ENCODE measurements around the gene GJA4. TPM values are rescaled to one million over a fixed set of nuclear protein-coding genes. Genes with fewer than 3 reads are reported as not detected.

Gene GJA4
- total RNA-seq, result 15.6 TPM
- 33.6 TPM for polyA plus RNA-seq

- WGBS, result 7% methylated on average over 45 of the region's 45 CpGs
- H3K4me1 ChIP-seq (ENCODE audit: insufficient read depth), result no peaks in the 10 kb centered on the region
- DNase-seq (ENCODE audit: extremely low spot score), result no peak
Measured at GRCh38 chr1:34792868-34793727, at the start of gene GJA4. GJA4 (plus strand) TSS chr1:34792999; CDS start chr1:34794214, 1,215 bp downstream.

GRCh38 chr1:34743775-34744174 lies 49.0 kb upstream of the GJA4 start:
- 77% methylated on average over 6 of the region's 6 CpGs for WGBS
- no peaks in the 10 kb centered on the region for H3K4me1 ChIP-seq (ENCODE audit: insufficient read depth)
- no peaks in the 10 kb centered on the region for H3K36me3 ChIP-seq (ENCODE audit: insufficient read depth)
- no peak overlapping the region for H3K27ac ChIP-seq (ENCODE audit: low read depth)
- no peak for DNase-seq (ENCODE audit: extremely low spot score)
- H3K4me3 ChIP-seq (ENCODE audit: low read depth, low read length), result no peak overlapping the region

More at GRCh38 chr1:34792868-34793727, at the start of gene GJA4:
- no peak within 1 kb of the TSS for H3K27ac ChIP-seq (ENCODE audit: low read depth)
- no peaks in the 10 kb centered on the region for H3K36me3 ChIP-seq (ENCODE audit: insufficient read depth)
- peak within 1 kb of the TSS; percentile 28 for H3K4me3 ChIP-seq (ENCODE audit: low read depth, low read length)

- WGBS, result 72% methylated on average over 3 of the region's 3 CpGs
Measured at GRCh38 chr1:34744851-34745250, 47.9 kb upstream of the GJA4 start.

GRCh38 chr1:34745666-34746065 lies 47.1 kb upstream of the GJA4 start:
- no peaks in the 10 kb centered on the region for H3K36me3 ChIP-seq (ENCODE audit: insufficient read depth)
- no peaks in the 10 kb centered on the region for H3K4me1 ChIP-seq (ENCODE audit: insufficient read depth)
- WGBS, result 83% methylated on average over 5 of the region's 5 CpGs
- H3K27ac ChIP-seq (ENCODE audit: low read depth), result no peak overlapping the region
- no peak for DNase-seq (ENCODE audit: extremely low spot score)
- no peak overlapping the region for H3K4me3 ChIP-seq (ENCODE audit: low read depth, low read length)

More at GRCh38 chr1:34744851-34745250, 47.9 kb upstream of the GJA4 start:
- Histone ChIP-seq H3K4me3 (ENCODE audit: low read depth, low read length) (no peak overlapping the region), H3K27ac (ENCODE audit: low read depth) (no peak overlapping the region), H3K4me1 (ENCODE audit: insufficient read depth) (no peaks in the 10 kb centered on the region), H3K36me3 (ENCODE audit: insufficient read depth) (no peaks in the 10 kb centered on the region)
- no peak for DNase-seq (ENCODE audit: extremely low spot score)

GRCh38 chr1:34746101-34746500 lies 46.7 kb upstream of the GJA4 start:
- no peak overlapping the region for H3K4me3 ChIP-seq (ENCODE audit: low read depth, low read length)
- H3K4me1 ChIP-seq (ENCODE audit: insufficient read depth), result no peaks in the 10 kb centered on the region
- no peak overlapping the region for H3K27ac ChIP-seq (ENCODE audit: low read depth)
- no peaks in the 10 kb centered on the region for H3K36me3 ChIP-seq (ENCODE audit: insufficient read depth)
- no peak for DNase-seq (ENCODE audit: extremely low spot score)
- WGBS, result 88% methylated on average over 4 of the region's 4 CpGs

GRCh38 chr1:34746785-34747637 lies 45.8 kb upstream of the GJA4 start:
- no peak overlapping the region for H3K4me3 ChIP-seq (ENCODE audit: low read depth, low read length)
- no peaks in the 10 kb centered on the region for H3K4me1 ChIP-seq (ENCODE audit: insufficient read depth)
- no peaks in the 10 kb centered on the region for H3K36me3 ChIP-seq (ENCODE audit: insufficient read depth)
- WGBS, result 54% methylated on average over 18 of the region's 18 CpGs
- no peak overlapping the region for H3K27ac ChIP-seq (ENCODE audit: low read depth)
- no peak for DNase-seq (ENCODE audit: extremely low spot score)

GRCh38 chr1:34747638-34747941 lies 45.2 kb upstream of the GJA4 start:
- no peak overlapping the region for H3K27ac ChIP-seq (ENCODE audit: low read depth)
- DNase-seq (ENCODE audit: extremely low spot score), result no peak
- H3K4me1 ChIP-seq (ENCODE audit: insufficient read depth), result no peaks in the 10 kb centered on the region
- H3K36me3 ChIP-seq (ENCODE audit: insufficient read depth), result no peaks in the 10 kb centered on the region
- no peak overlapping the region for H3K4me3 ChIP-seq (ENCODE audit: low read depth, low read length)
- 50% methylated on average over 6 of the region's 6 CpGs for WGBS

- Histone ChIP-seq H3K36me3 (ENCODE audit: insufficient read depth) (no peaks in the 10 kb centered on the region), H3K4me3 (ENCODE audit: low read depth, low read length) (no peak overlapping the region), H3K4me1 (ENCODE audit: insufficient read depth) (no peaks in the 10 kb centered on the region), H3K27ac (ENCODE audit: low read depth) (no peak overlapping the region)
- 43% methylated on average over 8 of the region's 8 CpGs for WGBS
- DNase-seq (ENCODE audit: extremely low spot score), result no peak
Measured at GRCh38 chr1:34749992-34750391, 42.8 kb upstream of the GJA4 start.

GRCh38 chr1:34750610-34751009 lies 42.2 kb upstream of the GJA4 start:
- Histone ChIP-seq H3K27ac (ENCODE audit: low read depth) (no peak overlapping the region), H3K4me1 (ENCODE audit: insufficient read depth) (no peaks in the 10 kb centered on the region), H3K4me3 (ENCODE audit: low read depth, low read length) (no peak overlapping the region), H3K36me3 (ENCODE audit: insufficient read depth) (no peaks in the 10 kb centered on the region)
- DNase-seq (ENCODE audit: extremely low spot score), result no peak
- 87% methylated on average over 5 of the region's 5 CpGs for WGBS

GRCh38 chr1:34753163-34753562 lies 39.6 kb upstream of the GJA4 start:
- H3K4me1 ChIP-seq (ENCODE audit: insufficient read depth), result no peaks in the 10 kb centered on the region
- no peak overlapping the region for H3K27ac ChIP-seq (ENCODE audit: low read depth)
- WGBS, result 66% methylated on average over 3 of the region's 3 CpGs
- H3K4me3 ChIP-seq (ENCODE audit: low read depth, low read length), result no peak overlapping the region
- DNase-seq (ENCODE audit: extremely low spot score), result no peak
- H3K36me3 ChIP-seq (ENCODE audit: insufficient read depth), result no peaks in the 10 kb centered on the region

GRCh38 chr1:34754964-34755637 lies 37.7 kb upstream of the GJA4 start, which contains the start of gene GJB5:
GJB5 (plus strand) TSS chr1:34755047; CDS start chr1:34757331, 2,284 bp downstream.
- Histone ChIP-seq H3K27ac (ENCODE audit: low read depth) (peak within 1 kb of the TSS; percentile 76), H3K4me3 (ENCODE audit: low read depth, low read length) (no peak within 1 kb of the TSS)

GRCh38 chr1:34755961-34756360 lies 36.8 kb upstream of the GJA4 start:
- DNase-seq (ENCODE audit: extremely low spot score), result no peak
- WGBS, result 88% methylated on average over 6 of the region's 6 CpGs
- no peak overlapping the region for H3K4me3 ChIP-seq (ENCODE audit: low read depth, low read length)
- H3K27ac ChIP-seq (ENCODE audit: low read depth), result no peak overlapping the region
- no peaks in the 10 kb centered on the region for H3K4me1 ChIP-seq (ENCODE audit: insufficient read depth)
- no peaks in the 10 kb centered on the region for H3K36me3 ChIP-seq (ENCODE audit: insufficient read depth)

More at GRCh38 chr1:34754964-34755637, 37.7 kb upstream of the GJA4 start, which contains the start of gene GJB5:
- Histone ChIP-seq H3K4me1 (ENCODE audit: insufficient read depth) (no peaks in the 10 kb centered on the region), H3K36me3 (ENCODE audit: insufficient read depth) (no peaks in the 10 kb centered on the region)
- DNase-seq (ENCODE audit: extremely low spot score), result no peak
- 52% methylated on average over 13 of the region's 13 CpGs for WGBS

GRCh38 chr1:34757386-34757785 lies 35.4 kb upstream of the GJA4 start:
- H3K4me3 ChIP-seq (ENCODE audit: low read depth, low read length), result no peak overlapping the region
- DNase-seq (ENCODE audit: extremely low spot score), result no peak
- H3K27ac ChIP-seq (ENCODE audit: low read depth), result no peak overlapping the region
- H3K4me1 ChIP-seq (ENCODE audit: insufficient read depth), result no peaks in the 10 kb centered on the region
- WGBS, result 91% methylated on average over 21 of the region's 21 CpGs
- no peaks in the 10 kb centered on the region for H3K36me3 ChIP-seq (ENCODE audit: insufficient read depth)
